Testis (tissue), 2 donors: ENCODE measurements around the gene MARCKS.

Source experiments
- POLR2A ChIP-seq: fragments of 450-650 bp; IDR thresholded peaks from one replicate; pipeline ENCODE4 v1.6.1; 2017; ENCODE audit warnings: antibody characterized with exemption, mild to moderate bottlenecking, moderate library complexity
- TF ChIP-seq, protein P1 (sequence below), 3 experiments: fragments of 450-650 bp in 2 of 3; fragments of 200-600 bp in 1 of 3; sonication (generic) in 1 of 3; IDR thresholded peaks; one replicate each; pipeline ENCODE4 v1.5.1; 2016 to 2019; ENCODE audit warnings: antibody characterized with exemption in 3 of 3, mild to moderate bottlenecking in 2 of 3, moderate library complexity in 1 of 3

DNA sequence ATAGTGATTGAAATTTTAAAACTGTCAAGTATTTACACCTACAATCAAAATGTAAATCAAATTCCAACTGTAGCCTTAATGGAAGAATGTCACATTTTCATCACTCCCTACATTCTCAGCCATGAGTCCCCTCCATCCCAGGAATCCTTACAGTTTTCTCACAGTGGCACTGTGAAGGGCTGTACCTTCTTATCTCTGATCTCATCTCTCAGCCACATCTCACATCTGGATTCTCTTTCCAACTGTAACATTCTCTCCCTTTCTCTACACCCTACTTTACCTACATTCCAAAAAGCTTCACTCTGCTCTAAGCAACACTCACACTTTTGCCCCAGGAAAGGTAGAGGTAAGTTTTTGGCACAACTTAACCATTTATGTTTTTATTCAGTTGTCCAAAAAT is 8.9 kb upstream of the MARCKS start:
- TF ChIP-seq, protein P1, sequence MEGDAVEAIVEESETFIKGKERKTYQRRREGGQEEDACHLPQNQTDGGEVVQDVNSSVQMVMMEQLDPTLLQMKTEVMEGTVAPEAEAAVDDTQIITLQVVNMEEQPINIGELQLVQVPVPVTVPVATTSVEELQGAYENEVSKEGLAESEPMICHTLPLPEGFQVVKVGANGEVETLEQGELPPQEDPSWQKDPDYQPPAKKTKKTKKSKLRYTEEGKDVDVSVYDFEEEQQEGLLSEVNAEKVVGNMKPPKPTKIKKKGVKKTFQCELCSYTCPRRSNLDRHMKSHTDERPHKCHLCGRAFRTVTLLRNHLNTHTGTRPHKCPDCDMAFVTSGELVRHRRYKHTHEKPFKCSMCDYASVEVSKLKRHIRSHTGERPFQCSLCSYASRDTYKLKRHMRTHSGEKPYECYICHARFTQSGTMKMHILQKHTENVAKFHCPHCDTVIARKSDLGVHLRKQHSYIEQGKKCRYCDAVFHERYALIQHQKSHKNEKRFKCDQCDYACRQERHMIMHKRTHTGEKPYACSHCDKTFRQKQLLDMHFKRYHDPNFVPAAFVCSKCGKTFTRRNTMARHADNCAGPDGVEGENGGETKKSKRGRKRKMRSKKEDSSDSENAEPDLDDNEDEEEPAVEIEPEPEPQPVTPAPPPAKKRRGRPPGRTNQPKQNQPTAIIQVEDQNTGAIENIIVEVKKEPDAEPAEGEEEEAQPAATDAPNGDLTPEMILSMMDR (IDR thresholded peaks at IDR 0.05) = no peak
- no peak for TF ChIP-seq POLR2A
